GM19467 (cell line): Measurements from ENCODE around the gene CLEC10A.
"Not testable (repeated sequence)": the region's sequence is repeated elsewhere in the genome, so short reads cannot be mapped to it uniquely, and the experiment has no call there.

Experiments
- ATAC-seq: cut with Tn5 transposase; IDR thresholded peaks from one replicate; pipeline ENCODE4 v1.9.1; 2021; ENCODE audit warnings: mild to moderate bottlenecking, moderate library complexity; ENCODE audit not compliant: unreplicated experiment

The CLEC10A gene

GRCh38 chr17:7108981-7109380 lies 28.9 kb upstream of the CLEC10A start:
- ATAC-seq, result no peak

GRCh38 chr17:7108560-7108925 lies 28.5 kb upstream of the CLEC10A start:
- ATAC-seq, result no peak

- no peak for ATAC-seq
Observed at GRCh38 chr17:7107795-7108559, 27.9 kb upstream of the CLEC10A start.

DNA sequence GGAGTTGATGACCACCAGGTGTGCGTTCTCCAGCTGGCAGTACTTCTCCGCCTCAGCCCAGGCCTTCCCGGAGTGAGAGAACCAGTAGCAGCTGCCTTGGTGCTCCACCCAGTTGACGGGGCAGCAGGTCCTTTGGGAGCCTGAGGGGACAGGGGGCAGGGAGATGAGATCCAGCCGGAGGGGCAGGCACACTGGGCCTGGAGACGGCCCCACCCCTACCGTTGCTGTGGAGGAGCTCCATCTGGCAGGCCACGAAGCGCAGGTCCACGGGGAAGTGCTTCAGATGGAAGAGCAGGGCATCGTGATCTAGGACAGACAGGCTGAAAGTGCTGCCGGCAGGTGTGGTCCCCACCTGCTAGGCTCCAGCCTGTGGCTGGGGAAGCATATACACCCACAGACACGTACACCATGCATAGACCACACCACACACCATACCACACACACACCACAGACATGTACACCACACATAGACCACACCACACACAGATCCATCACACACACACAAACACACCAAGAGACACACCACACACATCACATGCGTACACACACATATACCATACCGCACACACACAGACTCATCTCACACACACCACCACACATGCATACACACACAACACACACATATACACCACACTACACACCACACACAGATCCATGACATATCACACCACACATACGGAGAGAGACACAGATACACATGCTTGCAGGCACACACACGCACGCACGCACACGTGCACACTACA lies 27.1 kb upstream of the CLEC10A start:
- no peak for ATAC-seq

GRCh38 chr17:7102421-7102820 lies 22.4 kb upstream of the CLEC10A start:
- ATAC-seq, result no peak

DNA sequence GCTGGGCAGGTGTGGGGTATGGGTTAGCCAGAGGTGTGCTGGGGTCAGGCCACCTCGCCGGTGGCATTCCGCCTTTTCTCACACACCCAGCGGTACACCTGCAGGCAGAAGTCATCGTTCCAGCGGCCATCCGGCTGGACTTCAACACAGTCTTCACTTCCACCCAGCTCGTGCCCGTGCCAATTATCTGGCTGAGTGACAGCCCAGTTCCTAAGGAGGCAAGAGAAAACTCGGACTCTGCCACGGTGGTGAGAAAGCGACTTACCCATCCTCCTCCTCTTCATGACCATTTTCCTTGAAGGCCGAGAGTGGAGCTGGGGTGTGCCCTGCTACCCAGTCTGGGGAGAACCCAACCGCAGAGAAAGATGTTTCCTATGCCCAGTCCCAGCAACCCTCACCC lies 21.5 kb upstream of the CLEC10A start:
- no peak for ATAC-seq

GRCh38 chr17:7100641-7101379 lies 20.8 kb upstream of the CLEC10A start:
- ATAC-seq, result not testable (repeated sequence)

GRCh38 chr17:7098802-7099459 lies 18.9 kb upstream of the CLEC10A start:
- ATAC-seq, result no peak

DNA sequence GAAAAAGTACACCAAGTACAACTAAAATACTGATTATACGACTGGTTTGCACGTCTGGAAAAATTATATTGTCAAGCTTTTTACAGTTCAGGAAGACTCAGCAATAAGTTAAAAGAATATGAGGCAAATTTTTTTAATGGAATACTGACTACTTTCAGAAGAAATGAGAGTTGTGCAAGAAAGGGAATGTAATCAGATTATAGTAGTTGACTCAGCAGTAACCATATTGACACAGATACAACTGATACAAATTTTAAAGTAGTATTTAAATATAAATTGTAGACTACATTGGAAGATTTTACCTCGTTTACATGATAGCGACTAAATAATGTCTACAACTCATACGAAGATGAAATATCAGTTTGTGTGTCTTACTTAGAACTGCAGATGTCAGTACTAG lies 17.9 kb upstream of the CLEC10A start:
- ATAC-seq, result no peak

- ATAC-seq, result no peak
Observed at GRCh38 chr17:7095625-7096024, 15.6 kb upstream of the CLEC10A start.

GRCh38 chr17:7094652-7095019 lies 14.6 kb upstream of the CLEC10A start:
- ATAC-seq, result no peak

- not testable (repeated sequence) for ATAC-seq
Observed at GRCh38 chr17:7091311-7092005, 11.4 kb upstream of the CLEC10A start.

DNA sequence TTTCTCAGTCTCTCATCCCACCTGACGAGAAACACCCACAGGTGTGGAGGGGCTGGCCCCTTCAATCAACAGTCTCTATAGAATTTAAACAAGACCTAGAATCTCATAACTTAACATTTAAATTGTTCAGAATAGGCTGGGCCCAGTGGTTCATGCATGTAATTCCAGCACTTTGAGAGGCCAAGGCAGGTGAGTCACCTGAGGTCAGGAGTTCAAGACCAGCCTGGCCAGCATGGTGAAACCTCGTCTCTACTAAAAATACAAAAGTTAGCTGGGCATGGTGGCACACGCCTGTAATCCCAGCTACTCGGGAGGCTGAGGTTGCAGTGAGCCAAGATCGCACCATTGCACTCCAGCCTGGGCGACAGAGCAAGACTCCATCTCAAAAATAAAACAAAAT lies 9.5 kb upstream of the CLEC10A start:
- ATAC-seq, result not testable (repeated sequence)

DNA sequence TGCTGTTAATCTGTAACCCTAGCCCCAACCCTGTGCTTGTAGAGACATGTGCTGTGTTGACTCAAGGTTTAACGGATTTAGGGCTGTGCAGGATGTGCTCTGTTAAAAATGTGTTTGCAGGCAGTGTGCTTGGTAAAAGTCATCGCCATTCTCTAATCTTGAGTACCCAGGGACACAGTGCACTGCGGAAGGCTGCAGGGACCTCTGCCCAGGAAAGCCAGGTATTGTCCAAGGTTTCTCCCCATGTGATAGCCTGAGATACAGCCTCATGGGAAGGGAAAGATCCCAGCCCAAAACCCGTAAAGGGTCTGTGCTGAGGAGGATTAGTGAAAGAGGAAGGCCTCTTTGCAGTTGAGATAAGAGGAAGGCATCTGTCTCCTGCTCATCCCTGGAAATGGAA lies 8.4 kb upstream of the CLEC10A start:
- ATAC-seq, result not testable (repeated sequence)

DNA sequence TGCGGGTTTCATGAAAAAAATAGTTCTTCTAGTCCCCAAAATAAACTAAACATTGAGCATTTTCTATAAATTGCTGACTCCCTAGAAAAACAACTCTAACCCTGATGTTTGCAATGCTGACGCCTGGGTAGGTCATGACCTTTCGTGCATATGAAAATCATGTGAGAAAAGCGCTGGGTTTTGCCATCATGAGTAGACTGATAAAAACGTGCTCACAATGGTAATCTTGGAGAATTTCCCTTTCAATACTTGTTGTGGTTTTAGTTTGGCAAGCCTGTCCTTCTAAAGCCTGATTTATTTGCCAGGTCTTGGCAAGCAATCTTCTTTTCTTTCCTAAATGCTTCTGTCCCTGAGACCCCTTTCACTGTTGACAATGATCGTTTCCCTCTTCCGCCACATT lies 4.0 kb upstream of the CLEC10A start:
- ATAC-seq, result no peak

DNA sequence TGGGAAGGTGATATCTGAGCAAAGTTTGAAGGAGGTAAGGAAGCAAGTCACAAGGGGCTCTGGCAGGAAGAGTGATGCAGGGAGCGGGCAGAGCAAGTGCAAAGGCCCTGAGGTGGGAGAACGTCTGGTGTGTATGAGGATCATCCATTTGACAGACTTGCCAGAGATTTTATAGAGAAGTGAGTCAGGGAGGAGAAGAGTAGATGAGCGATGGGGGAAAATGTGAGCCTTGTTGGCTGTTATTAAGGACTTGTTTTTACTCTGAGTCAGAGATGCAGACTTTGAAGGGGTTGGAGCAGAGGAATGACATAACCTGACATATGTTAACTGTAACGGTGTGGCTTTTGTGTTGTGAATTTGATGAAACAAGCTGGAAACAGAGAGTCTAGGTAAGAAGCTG lies 3.5 kb upstream of the CLEC10A start:
- no peak for ATAC-seq

GRCh38 chr17:7081341-7082062 lies 1.5 kb upstream of the CLEC10A start:
- ATAC-seq, result no peak

DNA sequence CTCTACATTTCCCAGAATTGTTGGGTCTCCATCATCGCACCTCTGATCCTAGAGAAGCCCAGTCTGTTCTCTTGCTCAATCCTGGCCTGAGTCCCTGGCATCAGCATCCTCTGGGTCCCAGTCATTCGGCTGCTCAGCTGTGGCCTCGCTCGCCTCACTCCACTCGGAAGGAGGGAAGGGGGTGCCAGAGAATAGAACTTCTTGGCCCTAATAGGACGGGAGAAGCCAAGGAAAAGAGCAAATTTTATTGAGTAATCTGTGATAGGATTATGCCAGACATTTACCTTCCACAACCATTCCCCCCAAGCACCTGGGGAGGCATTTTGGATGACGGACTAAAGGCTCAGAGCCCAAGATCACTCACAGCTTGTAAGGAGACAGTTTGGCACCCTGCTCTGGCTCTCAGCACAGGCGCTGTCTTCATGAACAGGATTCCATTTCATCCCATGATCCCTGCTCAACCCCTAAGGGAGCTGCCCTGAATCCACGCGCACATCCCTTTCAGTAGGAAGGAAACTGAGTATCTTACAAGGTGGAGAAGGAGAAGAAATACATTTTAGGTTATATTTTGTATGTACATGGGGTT lies 498 bp upstream of the CLEC10A start:
- no peak for ATAC-seq

- ATAC-seq, result no peak
Observed at GRCh38 chr17:7078711-7079110, 1.3 kb downstream of the CLEC10A start.
